A172 (cell line): Measurements from ENCODE around the gene FSIP1. TPM values are rescaled to one million over a fixed set of nuclear protein-coding genes. Genes with fewer than 3 reads are reported as not detected.
A peak's percentile ranks its signal among the peaks of the same experiment; 100 is the strongest.

ENCODE experiments used
- DNase-seq: peaks from one replicate; pipeline ENCODE4 v3.0.0-alpha.2; 2015; ENCODE audit warnings: low spot score
- total RNA-seq: library from RNA; depleted of rRNA; stranded (reverse); fragments of >200 nt; shearing (Covaris generic); gene quantifications from 2 replicates; pipeline ENCODE4 v1.2.3, GENCODE V29; 2014

The FSIP1 gene
- total RNA-seq, 1 experiment from 2014 or later = 0.41 TPM

DNA sequence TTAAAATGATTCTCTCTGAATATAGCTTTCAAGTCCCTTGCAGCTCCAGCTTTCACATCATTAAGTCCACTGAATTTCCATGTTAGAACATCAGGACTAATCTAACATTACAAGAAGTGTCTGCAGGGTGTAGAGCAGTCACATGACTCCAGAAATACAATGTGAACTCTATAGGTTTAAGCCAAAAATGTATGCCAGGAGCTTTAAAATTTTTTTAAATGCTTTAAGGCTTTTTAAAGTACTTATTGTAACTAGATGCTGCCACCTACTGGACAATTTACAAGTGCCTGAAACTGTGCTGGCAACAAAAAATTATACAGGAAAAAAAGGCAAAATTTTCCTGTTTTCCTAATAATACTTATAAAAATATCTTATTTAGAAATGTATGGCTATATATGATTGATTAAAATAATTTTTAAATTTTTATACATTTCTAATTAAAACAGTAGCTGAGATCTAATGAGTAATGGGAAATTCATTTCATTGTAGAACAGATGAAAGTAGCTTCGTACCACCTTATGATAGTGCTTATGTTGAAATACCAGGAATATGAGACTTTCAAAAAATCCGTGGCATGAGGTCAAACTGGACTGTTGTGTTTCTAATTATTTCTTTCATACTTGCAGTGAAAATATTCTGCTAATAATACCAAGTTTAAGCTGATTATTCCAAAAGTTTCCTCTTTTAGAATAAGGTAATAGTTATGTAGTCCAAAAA, 25.7 kb downstream of the FSIP1 start:
- DNase-seq = peak; percentile 30

DNA sequence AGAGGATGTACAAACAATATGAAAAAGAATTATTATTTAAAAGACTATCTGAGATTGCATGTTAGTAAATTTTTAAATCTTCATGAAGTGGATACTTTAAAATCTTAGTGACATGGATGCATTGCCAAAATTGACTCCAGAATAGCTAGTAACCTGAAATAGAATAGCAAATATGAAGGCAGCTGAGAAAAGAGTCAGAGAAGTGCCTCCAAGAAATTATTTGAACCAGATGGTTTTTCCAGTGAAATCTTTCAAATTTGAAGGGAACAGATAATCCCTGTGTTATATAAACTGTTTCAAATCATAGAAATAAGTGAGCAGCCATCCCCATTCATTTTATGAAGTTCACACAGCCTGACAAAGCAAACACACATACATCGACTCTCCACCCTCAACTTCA, 29.6 kb downstream of the FSIP1 start:
- DNase-seq = no peak

DNA sequence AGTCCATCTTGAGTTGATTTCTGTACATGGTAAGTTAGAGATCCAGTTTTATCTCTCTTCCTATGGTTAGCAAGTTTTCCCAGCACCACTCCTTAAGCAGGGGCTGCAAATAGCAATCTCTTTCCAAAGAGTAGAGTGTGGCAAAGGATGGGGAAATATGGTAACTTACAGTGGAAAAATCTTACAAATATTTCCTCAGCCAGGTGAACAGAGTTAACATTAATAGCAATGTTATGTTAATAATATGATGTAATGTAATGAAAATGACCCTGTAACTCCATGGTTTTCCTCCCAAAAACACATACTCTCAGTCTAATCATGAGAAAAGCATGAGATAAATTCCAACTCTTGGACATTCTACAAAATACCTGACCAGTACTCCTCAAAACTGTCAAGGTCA, 30.4 kb downstream of the FSIP1 start:
- no peak for DNase-seq

DNA sequence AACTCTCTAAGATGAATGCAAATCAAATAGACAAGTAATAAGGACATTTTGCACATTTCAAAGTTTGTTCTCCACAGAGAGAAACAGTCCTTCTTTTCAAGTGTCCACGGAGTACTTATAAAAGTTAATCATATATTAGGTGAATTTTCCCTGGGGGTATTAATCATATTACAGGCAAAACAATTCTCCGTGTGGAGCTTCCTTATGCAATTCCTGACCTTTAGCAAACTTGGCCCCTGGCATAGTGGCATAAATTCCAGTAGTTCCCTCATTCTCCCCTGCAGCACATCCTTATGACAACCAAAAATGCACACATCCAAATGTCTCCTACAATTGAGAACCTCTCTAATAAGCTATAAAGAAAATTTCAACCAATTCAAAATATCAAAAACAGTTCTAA, 34.4 kb downstream of the FSIP1 start:
- no peak for DNase-seq

DNA sequence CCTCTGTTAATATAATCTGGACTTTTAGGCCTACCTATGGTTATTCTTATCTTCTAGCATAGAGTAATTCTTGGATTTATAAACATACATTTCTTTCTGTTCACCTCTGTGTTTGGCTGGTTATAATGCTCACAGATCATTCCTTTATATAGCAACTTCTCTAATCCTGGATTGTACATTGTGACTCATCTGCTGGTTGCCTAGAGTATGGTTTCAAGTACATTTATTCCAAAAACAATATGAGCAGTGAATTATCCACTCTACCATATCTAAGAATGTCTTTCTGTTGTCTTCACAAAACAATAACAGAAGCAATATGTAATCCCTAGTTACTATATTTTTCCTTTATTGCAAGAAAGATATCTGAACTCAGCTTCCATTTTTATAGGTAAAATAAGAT, 35.3 kb downstream of the FSIP1 start:
- no peak for DNase-seq

DNA sequence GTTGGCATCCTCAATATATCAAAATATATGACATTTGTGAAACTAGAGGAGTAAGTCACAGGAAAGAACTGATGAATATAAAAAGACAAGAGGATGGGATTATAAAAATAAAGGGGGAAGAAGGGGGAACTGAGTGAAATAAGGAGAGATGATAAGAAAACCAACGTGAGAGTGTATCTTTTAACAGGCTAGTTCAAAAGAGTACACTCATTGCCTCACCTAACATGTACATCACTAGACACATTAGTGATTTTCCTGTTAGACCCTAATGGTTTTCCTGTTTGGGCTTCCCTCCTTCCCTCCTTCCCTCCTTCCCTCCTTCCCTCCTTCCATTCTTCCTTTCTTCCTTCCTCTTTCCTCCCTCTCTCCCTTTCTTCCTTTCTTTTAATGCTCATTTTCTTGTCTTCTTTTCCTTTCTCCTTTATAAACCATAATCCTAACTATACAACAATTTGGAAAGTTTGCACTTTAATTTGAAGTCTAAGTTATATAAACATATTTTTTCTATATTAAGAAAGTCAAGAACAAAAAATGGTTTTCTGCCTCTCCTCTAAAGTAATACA, 35.8 kb downstream of the FSIP1 start:
- DNase-seq = no peak

DNA sequence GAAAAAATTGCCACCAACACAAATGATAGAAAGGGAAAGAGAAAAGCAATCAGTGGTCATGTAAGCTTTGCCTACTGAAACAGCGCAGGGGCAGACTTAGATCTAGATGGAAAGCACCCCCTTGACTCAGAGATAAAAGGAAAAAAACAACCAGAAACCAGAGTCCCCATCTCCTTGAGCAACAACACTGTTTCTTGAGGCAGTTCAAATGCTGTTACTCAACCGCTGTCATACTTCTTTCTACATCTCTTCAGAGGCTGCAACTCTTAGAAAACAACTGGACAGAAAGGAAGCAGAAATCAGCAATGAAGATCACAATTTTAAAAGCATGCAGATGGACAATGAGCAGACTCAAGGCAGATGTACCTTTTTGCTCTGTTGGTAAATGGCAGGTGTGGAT, 36.5 kb downstream of the FSIP1 start:
- DNase-seq = no peak

DNA sequence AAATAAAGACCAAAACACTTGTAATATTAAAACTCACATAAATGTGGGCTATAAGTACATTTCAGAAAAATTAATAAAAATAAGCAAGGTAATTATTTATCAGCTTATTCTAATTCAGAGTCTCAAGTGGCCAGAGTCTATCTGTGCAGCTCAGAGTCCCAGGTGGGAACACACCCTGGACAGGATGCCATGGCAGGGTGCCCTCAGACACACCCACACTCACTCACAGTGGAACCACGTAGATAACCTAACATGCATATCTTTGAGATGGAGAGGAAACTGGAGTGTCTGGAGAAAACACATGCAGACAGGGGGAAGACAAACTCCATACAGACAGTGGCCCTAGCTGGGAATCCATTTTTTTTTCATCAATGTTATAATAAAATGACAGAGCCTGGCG, 37.2 kb downstream of the FSIP1 start:
- DNase-seq = no peak

DNA sequence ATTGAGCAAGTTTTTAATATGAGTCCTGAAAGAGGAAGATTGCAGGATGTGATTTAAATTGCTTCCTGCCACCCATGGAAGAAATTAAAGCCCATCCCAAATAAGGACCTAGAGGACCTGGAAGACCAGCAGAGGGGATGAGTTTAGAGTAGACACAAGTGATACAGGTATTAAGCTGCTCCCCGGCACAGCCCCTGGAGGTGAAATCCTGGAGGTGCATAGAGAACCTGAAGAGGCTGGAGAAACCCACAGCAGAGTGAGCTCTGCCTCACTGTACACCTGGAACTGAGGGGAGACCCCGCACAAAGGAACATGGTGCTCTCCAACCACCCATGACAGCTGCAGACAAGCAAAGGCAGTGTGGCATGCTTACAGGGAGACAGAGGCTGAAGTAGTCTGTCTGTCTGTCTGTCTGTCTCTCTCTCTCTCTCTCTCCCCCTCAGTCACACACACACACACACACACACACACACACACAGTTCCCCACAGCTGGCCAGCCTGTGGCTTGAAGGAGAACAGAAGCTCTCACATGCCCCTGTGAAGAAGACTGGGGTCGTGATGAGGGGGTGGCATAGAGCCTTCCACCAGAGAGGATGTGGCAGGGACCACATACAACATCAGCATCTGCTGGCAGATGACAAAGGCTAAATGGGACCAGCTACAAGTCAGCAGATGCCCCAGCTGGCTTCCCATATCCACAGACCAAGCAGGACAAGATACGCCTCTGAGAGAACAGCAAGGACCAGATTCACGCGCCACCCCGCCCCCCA, 38.1 kb downstream of the FSIP1 start:
- DNase-seq = no peak

DNA sequence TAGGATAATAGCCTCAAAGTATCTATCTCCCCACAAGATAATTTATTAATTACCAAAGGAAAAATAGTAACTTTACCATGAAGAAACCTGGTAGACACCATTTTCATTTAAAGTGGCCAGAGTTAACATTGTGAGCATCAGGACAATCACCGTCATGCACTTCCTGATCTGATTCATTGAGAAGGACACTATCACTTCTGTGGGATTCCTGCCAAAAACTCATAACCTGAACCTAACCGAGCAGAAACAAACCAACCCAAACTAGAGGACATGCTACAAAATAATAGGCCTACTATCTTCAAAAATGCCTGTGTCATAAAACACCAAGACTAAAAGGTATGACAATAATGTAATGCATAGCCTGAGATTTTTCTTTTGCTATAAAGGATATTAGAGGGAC, 39.0 kb downstream of the FSIP1 start:
- no peak for DNase-seq

DNA sequence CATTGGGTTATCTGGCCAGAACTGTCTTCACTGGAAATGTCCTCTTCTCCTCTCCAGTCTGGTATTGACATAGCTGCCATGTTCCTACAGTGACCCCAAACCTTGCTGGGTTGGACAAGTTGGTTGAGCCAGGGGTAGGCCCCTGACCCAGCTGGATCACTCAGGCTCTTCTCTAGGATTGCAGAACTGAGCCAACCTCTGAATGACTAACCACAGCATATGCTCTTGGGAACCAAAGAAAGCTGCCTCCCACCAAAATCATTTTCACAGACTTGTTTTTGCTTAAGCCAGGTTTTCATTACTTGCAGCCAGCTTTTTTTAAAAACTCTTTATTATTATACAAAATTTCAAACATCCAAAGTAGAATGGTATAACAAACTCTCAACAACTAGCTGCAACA, 41.4 kb downstream of the FSIP1 start:
- DNase-seq = no peak

DNA sequence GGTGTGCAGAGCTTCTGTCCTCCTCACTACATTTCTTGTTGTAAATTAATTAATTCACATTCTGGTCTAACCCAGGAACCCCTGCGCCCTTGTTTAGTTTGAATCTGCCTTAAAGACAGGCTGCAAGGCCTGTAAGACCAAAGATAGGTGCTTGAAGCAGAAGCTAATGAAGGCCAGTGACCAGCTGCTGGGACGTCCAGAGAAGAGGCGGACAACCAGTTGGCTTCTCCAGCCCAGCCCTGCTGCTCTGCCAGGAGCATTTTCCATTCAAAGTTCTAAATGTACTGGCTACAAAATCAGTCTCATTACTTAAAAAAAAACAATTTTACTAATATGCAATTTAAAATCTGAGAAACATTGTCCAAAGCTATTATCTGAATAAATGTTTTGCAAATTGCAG, 43.6 kb downstream of the FSIP1 start:
- no peak for DNase-seq

DNA sequence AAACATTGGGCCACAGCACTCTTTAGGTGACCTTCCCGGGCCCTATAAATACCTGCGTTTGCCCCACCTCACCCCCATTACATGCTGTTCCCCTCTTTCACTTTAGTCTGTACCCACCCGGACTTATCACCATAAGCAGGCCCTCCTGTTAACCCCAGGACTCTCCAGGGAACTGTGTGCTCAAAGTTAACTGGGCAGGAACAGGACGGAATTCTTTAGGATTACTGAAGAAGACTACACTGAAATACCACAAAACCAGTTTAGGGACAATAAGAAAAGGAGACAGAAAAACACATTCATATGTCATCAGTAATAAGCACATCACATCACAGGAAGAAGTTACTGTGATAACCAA, 45.5 kb downstream of the FSIP1 start:
- DNase-seq = no peak

DNA sequence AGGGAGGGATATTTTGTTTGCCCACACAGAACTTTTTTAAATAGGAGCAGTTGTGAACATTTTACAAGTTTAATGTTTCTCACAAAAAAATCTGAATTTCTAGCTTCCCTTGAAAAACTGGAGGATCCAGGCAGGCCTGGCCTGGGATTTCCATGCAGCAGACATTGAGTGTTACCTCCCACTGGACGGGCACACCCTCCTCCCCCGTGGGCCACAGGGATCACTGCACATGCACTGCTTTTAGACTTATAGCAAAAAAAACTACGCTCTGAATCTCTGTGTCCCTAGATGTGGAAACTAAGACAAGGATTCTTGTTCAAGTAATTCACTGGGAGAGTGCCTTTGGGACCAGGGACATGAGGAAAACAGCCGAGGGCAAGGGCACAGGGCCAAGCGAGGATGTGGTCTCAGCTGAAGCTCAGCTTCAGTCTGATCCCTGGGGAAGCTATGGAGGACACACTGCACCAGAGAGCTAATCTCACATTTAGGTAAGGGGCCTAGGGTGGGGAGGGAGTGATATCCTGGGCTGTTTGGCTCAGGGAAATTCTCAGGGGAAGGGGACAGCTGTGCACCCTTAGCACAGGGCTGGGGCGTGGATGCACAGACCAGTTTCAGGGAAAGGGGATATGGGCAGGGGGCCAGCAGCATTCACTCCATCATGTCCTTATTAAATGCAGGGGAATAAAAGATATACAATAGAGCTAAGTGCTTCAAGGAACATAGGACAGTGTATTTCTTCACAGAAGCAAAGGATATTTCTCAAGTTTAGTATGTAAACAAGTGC, 46.0 kb downstream of the FSIP1 start:
- no peak for DNase-seq

DNA sequence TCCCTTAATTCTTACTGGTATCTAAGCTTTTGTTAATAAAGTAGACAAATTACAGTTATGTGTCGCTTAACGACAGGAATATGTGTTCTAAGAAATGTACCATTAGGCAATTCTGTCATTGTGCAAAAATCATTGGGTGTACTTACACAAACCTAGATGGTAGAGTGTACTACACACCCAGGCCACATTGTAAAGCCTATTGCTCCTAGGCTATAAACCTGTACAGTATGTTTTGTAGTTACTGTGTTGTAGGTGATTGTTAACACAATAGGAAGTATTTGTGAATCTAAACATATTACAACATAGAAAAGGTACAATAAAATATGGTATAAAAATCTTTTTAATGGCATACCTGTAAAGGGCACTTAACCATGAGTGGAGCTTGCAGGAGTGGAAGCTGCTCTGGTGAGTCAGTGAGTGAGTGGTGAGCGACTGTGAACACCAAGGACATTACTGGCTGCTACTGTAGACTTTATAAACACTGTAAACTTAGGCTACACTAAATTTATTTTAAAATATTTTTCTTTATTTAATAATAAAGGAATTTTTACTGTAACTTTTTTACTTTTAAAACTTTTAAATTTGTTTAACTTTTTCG, 47.4 kb downstream of the FSIP1 start:
- DNase-seq = no peak

DNA sequence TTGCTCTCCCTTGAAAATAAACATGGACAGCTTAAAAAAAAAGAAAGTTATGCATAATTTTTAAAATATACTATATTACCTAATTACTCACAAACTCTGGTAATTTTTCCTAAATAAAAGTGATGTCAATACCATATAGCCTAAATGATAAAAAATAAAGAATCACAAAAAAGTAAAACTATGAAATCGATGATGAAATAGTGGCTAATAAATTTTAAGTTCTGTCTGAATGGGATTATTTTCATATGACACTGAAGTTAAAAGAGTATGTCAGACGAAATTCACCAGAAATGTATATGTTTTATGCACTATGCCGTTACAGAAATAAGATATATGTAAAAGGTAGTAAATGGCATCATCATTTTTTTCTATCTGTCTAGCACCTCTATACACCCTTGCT, 51.4 kb downstream of the FSIP1 start:
- DNase-seq = no peak

DNA sequence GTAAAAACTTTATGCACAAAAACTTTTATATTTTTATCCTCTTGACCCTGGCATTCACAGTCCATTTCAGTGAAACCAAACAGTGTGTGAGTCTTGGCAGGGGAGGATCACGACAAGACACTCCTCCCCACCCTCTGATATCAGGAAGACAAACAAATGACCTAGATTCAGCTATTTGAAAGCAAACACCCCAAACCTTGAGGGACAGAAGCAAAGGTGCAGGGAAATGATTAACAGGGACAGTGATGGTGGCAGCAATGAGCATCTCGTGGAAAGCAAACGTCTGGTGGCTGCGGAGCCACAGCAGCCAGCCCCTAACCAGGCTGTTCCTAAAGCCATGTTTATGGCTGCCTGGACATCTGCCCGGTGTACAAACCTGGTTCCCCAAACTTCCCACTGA, 52.1 kb downstream of the FSIP1 start:
- no peak for DNase-seq

DNA sequence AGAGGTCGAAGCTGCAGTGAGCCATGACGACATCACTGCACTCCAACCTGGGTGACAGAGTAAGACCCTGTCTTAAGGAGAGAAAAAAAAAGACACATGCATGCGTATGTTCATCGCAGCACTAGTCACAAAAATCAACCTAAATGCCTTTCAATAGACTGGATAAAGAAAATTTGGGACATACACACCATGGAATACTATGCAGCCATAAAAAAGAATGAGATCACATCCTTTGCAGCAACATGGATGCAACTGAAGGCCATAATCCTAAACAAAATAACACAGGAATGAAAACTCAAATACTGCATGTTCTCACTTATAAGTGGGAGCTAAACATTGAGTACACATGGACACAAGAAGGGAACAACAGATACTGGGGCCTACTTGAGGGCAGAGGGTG, 53.1 kb downstream of the FSIP1 start:
- no peak for DNase-seq

DNA sequence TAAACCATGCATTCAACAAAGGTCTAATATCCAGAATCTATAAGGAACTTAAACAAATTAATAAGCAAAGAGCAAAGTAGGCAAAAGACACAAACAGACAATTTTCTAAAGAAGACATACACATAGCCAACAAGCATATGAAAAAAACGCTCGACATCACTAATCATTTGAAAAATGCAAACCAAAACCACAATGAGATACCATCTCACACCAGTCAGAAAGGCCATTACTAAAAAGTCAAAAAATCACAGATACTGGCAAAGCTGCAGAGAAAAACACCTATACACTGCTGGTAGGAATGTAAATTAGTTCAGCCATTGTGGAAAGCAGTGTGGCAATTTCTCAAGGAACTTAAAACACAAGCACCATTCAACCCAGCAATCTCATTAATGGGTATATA, 53.8 kb downstream of the FSIP1 start:
- DNase-seq = peak; percentile 23

DNA sequence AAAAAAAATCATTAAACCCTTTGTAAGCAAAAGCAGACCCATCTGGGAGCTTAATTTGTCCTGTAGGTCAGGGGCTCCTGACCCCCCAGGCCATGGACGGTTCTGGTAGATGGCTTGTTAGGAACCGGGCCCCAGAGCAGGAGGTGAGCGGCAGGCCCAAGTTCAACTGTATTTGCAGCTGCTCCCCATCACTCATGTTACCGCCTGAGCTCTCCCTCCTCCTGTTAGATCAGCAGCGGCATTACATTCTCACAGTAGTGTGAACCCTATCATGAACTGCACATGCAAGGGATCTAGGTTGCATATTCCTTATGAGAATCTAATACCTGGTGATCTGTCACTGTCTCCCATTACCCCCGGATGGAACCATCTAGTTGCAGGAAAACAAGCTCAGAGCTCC, 60.7 kb downstream of the FSIP1 start:
- DNase-seq = no peak

DNA sequence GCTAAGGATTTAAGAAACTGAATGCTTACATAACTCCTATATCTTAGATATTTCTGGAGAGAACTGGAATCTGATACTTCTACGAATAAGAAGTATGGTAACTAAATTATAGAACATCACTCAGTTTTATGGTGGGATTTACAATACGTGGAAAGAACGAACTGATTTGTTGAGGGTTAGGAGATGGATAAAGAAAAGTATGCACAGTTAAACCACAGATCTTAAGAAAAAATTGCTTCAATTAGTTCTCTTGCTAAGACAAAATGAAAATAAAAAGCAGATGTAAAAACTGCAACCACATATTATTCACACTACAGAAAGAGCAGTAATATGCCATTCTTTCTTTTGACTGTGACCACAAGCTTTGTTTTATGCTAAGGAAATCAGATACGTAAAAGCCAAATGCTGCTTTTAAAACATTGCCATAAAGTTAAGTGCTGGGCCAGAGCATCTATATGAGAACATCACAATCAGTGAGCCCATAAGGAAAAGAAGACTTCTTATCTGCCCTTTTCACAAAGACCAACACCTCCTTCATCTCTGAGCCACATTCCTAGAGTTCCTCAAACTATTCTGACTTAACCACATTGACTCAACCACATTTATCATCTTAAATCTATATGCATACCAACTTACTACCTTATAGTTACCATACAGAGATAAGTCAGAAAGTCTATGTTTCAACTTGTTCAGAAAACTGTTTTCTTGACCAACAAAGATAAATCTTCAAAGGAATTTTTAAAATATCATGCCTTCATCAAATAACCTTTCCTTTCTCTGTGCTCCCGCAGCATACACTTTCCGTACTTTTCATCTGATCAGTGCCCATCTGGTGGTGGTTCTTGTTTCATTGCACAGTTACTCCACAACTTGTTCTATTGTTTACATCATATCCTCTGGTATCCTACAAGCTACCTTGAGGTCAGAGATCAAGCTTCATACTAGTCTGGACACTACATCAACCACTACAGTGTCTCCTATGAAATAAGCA, 61.7 kb downstream of the FSIP1 start:
- peak; percentile 77 for DNase-seq
